ENCODE data around the gene DLG2. TPM values are rescaled to one million over a fixed set of nuclear protein-coding genes. Genes with fewer than 3 reads are reported as not detected.

DLG2 gene
- total RNA-seq, 2 experiments from 2014 or later, result 2.0 to 2.1 TPM

DNA sequence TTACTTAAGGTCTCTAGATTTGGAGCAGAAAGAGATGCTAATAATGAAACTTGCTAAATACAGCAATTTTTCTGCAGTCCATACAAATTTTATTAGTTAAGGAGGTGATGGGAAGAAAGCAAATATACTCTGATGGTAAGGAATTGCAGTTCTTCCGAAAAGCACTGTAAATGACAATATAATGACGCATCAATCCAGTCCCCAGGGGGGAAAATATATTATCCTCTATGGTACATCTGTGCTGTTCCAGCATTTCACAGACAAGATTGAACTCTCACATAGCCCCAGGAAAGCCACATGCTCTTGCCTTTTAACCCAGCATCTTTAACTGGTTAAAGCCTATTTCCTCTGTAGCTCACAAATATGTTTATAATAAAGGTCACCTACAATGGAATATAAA lies 1924.3 kb downstream of the DLG2 start:
- ATAC-seq (ENCODE audit: poor library complexity), result no peak
- Histone ChIP-seq H3K4me1 (ENCODE audit: insufficient read depth, low read length) (no peaks in the 10 kb centered on the region), H3K9me3 (ENCODE audit: control insufficient read depth in 1 of 2, insufficient read depth in 1 of 2, low read length in 2 of 2) (no peaks in the 10 kb centered on the region), H3K27ac (ENCODE audit: low read depth in 1 of 2, low read length in 2 of 2) (no peak overlapping the region), H3K4me3 (ENCODE audit: low read length) (no peak overlapping the region), H3K36me3 (ENCODE audit: insufficient read depth, low read length) (no peaks in the 10 kb centered on the region), H3K27me3 (ENCODE audit: control insufficient read depth in 1 of 2, insufficient read depth in 2 of 2, low read length in 2 of 2) (no peaks in the 10 kb centered on the region)
- Mint-ChIP-seq H3K27ac (no peak overlapping the region), H3K4me3 (no peak overlapping the region), H3K36me3 (ENCODE audit: low read depth) (no peaks in the 10 kb centered on the region), H3K9me3 (peaks cover 2% of the 10 kb centered on the region), H3K27me3 (no peaks in the 10 kb centered on the region), H3K4me1 (ENCODE audit: low read depth) (no peaks in the 10 kb centered on the region)
- no peak for DNase-seq
- POLR2A ChIA-PET, result no interaction called here
- TF ChIP-seq, protein P1, sequence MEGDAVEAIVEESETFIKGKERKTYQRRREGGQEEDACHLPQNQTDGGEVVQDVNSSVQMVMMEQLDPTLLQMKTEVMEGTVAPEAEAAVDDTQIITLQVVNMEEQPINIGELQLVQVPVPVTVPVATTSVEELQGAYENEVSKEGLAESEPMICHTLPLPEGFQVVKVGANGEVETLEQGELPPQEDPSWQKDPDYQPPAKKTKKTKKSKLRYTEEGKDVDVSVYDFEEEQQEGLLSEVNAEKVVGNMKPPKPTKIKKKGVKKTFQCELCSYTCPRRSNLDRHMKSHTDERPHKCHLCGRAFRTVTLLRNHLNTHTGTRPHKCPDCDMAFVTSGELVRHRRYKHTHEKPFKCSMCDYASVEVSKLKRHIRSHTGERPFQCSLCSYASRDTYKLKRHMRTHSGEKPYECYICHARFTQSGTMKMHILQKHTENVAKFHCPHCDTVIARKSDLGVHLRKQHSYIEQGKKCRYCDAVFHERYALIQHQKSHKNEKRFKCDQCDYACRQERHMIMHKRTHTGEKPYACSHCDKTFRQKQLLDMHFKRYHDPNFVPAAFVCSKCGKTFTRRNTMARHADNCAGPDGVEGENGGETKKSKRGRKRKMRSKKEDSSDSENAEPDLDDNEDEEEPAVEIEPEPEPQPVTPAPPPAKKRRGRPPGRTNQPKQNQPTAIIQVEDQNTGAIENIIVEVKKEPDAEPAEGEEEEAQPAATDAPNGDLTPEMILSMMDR (IDR thresholded peaks at IDR 0.05), result no peak
- intact Hi-C loops (cut with DNase I, micrococcal nuclease), result no loop called here
- CTCF ChIA-PET, result no interaction called here

DNA sequence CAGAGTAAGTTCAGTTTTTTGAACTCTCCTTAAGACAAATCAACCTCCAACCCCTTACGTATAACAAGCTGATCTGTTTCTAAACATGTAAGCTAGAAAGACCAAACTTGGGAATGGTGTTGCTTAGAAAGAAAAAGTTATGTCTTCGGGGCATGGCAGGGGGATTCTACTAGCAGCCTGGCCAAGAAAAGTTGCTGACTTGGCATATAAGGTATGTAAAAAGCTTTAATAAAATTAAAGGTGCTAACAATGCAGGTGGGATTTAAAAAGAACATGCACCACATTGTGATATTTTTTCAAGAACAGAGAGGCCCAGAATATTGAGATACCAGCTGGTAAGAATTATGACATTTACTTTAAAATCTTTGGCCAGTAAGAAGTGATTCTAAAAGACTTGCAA lies 1929.6 kb downstream of the DLG2 start:
- H3K4me3 Mint-ChIP-seq, result no peak overlapping the region
- intact Hi-C loops (cut with DNase I, micrococcal nuclease), result no loop called here
- no peak overlapping the region for H3K27ac Mint-ChIP-seq
- Histone ChIP-seq H3K27ac (ENCODE audit: low read depth in 1 of 2, low read length in 2 of 2) (no peak overlapping the region), H3K4me1 (ENCODE audit: insufficient read depth, low read length) (no peaks in the 10 kb centered on the region), H3K4me3 (ENCODE audit: low read length) (no peak overlapping the region), H3K36me3 (ENCODE audit: insufficient read depth, low read length) (no peaks in the 10 kb centered on the region), H3K9me3 (ENCODE audit: control insufficient read depth in 1 of 2, insufficient read depth in 1 of 2, low read length in 2 of 2) (no peaks in the 10 kb centered on the region), H3K27me3 (ENCODE audit: control insufficient read depth in 1 of 2, insufficient read depth in 2 of 2, low read length in 2 of 2) (no peaks in the 10 kb centered on the region)
- no peaks in the 10 kb centered on the region for H3K4me1 Mint-ChIP-seq (ENCODE audit: low read depth)
- H3K27me3 Mint-ChIP-seq, result no peaks in the 10 kb centered on the region
- CTCF ChIA-PET, result no interaction called here
- no peaks in the 10 kb centered on the region for H3K36me3 Mint-ChIP-seq (ENCODE audit: low read depth)
- H3K9me3 Mint-ChIP-seq, result peaks cover 2% of the 10 kb centered on the region
- ATAC-seq (ENCODE audit: poor library complexity) (no peak), DNase-seq (no peak)
- TF ChIP-seq, protein P1 (IDR thresholded peaks at IDR 0.05), result no peak
- POLR2A ChIA-PET, result no interaction called here

DNA sequence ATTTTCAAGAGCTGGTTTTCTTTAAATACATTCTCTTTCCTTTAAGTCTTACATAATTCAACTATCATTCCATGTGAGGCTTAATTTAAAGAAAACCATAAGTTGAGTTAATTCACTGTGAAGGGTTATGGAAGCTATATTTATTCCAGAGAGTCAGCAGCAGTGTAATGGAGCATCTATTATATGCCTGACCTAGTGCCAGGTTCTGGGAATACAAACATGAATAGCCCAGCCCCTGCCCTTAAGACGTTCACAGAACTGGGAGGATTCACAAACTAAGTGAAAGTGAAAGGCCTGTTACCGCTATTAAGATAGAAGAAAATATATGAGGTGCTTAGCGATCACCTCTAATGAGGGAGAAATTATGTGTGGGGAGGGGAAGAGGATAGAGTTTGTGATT lies 1932.1 kb downstream of the DLG2 start:
- Mint-ChIP-seq H3K4me3 (no peak overlapping the region), H3K36me3 (ENCODE audit: low read depth) (no peaks in the 10 kb centered on the region), H3K27ac (no peak overlapping the region), H3K27me3 (no peaks in the 10 kb centered on the region), H3K4me1 (ENCODE audit: low read depth) (no peaks in the 10 kb centered on the region), H3K9me3 (peaks cover 2% of the 10 kb centered on the region)
- no peaks in the 10 kb centered on the region for H3K4me1 ChIP-seq (ENCODE audit: insufficient read depth, low read length)
- ChIA-PET CTCF (no interaction called here), POLR2A (no interaction called here)
- H3K27me3 ChIP-seq (ENCODE audit: control insufficient read depth in 1 of 2, insufficient read depth in 2 of 2, low read length in 2 of 2), result no peaks in the 10 kb centered on the region
- H3K27ac ChIP-seq (ENCODE audit: low read depth in 1 of 2, low read length in 2 of 2), result no peak overlapping the region
- no peak for ATAC-seq (ENCODE audit: poor library complexity)
- DNase-seq, result no peak
- no peak overlapping the region for H3K4me3 ChIP-seq (ENCODE audit: low read length)
- no peaks in the 10 kb centered on the region for H3K36me3 ChIP-seq (ENCODE audit: insufficient read depth, low read length)
- intact Hi-C loops (cut with DNase I, micrococcal nuclease), result no loop called here
- no peaks in the 10 kb centered on the region for H3K9me3 ChIP-seq (ENCODE audit: control insufficient read depth in 1 of 2, insufficient read depth in 1 of 2, low read length in 2 of 2)
- TF ChIP-seq, protein P1 (IDR thresholded peaks at IDR 0.05), result no peak
